Activated naive CD8-positive, alpha-beta T cell treated with anti-CD3 and anti-CD28 coated beads, Interleukin-2, amount 50 U/mL, for 16 hours (primary cell): ENCODE data around the gene SLC25A4.
"Not testable (repeated sequence)": the region's sequence is repeated elsewhere in the genome, so short reads cannot be mapped to it uniquely, and the experiment has no call there.

ENCODE experiments used
- DNase-seq: peaks from one replicate; pipeline ENCODE4 v3.0.0-alpha.2; 2020; ENCODE audit warnings: low read depth, low spot score

SLC25A4 gene

GRCh38 chr4:185142912-185143600, at the start of gene SLC25A4:
Gene SLC25A4 (plus strand): TSS chr4:185143266. CDS start chr4:185143373, 107 bp downstream.
- DNase-seq = peak; percentile 70

GRCh38 chr4:185093603-185094002, 49.5 kb upstream of the SLC25A4 start:
- no peak for DNase-seq

- no peak for DNase-seq
Measured at GRCh38 chr4:185096032-185096653, 46.9 kb upstream of the SLC25A4 start.

- no peak for DNase-seq
Measured at GRCh38 chr4:185098474-185098873, 44.6 kb upstream of the SLC25A4 start.

- DNase-seq = no peak
Measured at GRCh38 chr4:185099024-185099682, 43.9 kb upstream of the SLC25A4 start.

GRCh38 chr4:185099940-185100339, 43.1 kb upstream of the SLC25A4 start:
- no peak for DNase-seq

GRCh38 chr4:185100423-185100822, 42.6 kb upstream of the SLC25A4 start:
- DNase-seq = no peak

- DNase-seq = no peak
Measured at GRCh38 chr4:185101354-185101890, 41.6 kb upstream of the SLC25A4 start.

GRCh38 chr4:185104733-185105132, 38.3 kb upstream of the SLC25A4 start:
- DNase-seq = no peak

- no peak for DNase-seq
Measured at GRCh38 chr4:185106353-185106752, 36.7 kb upstream of the SLC25A4 start.

GRCh38 chr4:185107574-185107973, 35.5 kb upstream of the SLC25A4 start:
- not testable (repeated sequence) for DNase-seq

GRCh38 chr4:185108185-185108584, 34.9 kb upstream of the SLC25A4 start:
- no peak for DNase-seq

- no peak for DNase-seq
Measured at GRCh38 chr4:185108669-185109068, 34.4 kb upstream of the SLC25A4 start.

- no peak for DNase-seq
Measured at GRCh38 chr4:185109736-185110135, 33.3 kb upstream of the SLC25A4 start.

- DNase-seq = no peak
Measured at GRCh38 chr4:185110375-185110823, 32.7 kb upstream of the SLC25A4 start.

- no peak for DNase-seq
Measured at GRCh38 chr4:185112104-185112503, 31.0 kb upstream of the SLC25A4 start.

GRCh38 chr4:185113340-185113739, 29.7 kb upstream of the SLC25A4 start:
- DNase-seq = no peak

- no peak for DNase-seq
Measured at GRCh38 chr4:185115827-185116232, 27.2 kb upstream of the SLC25A4 start.

- DNase-seq = no peak
Measured at GRCh38 chr4:185117300-185117934, 25.6 kb upstream of the SLC25A4 start.

- DNase-seq = no peak
Measured at GRCh38 chr4:185118876-185119275, 24.2 kb upstream of the SLC25A4 start.

GRCh38 chr4:185119467-185119866, 23.6 kb upstream of the SLC25A4 start:
- not testable (repeated sequence) for DNase-seq
